MM.1S (cell line): ENCODE results near the gene TCF19.
"Not testable (repeated sequence)": the region's sequence is repeated elsewhere in the genome, so short reads cannot be mapped to it uniquely, and the experiment has no call there.

Experiments used
- EZH2 ChIP-seq: fragments of 300-600 bp; sonication (generic); optimal IDR thresholded peaks from 2 replicates; pipeline ENCODE3; 2017; ENCODE audit warnings: low read depth, mild to moderate bottlenecking, antibody characterized with exemption, low read length, mixed read lengths
- EZH2phosphoT487 ChIP-seq: fragments of 300-600 bp; sonication (generic); IDR thresholded peaks from 2 replicates; pipeline ENCODE4 v1.6.1; 2018; ENCODE audit warnings: antibody characterized with exemption, low read length
- TF ChIP-seq, protein P1 (sequence below): fragments of 300-600 bp; sonication (generic); IDR thresholded peaks from 2 replicates; pipeline ENCODE4 v1.5.1; 2016; ENCODE audit warnings: antibody characterized with exemption, low read length, mixed read lengths

DNA sequence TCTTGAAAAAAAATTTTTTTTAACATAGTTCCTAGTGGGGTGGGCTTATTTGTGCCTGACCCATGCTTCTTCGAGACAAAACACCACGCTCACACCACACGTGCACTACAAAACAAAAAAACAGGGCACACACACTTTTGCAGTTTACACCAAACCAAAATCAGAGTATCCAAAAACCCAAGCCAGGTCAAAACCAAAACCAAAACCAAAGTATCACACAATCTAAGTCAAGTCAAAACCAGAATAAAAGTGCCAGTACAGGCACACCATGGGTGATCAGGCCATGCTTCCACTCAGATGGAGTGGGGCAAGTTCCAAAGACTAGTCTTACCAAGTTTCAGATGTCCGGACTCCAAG is 27.3 kb downstream of the TCF19 start:
- TF ChIP-seq, protein P1, sequence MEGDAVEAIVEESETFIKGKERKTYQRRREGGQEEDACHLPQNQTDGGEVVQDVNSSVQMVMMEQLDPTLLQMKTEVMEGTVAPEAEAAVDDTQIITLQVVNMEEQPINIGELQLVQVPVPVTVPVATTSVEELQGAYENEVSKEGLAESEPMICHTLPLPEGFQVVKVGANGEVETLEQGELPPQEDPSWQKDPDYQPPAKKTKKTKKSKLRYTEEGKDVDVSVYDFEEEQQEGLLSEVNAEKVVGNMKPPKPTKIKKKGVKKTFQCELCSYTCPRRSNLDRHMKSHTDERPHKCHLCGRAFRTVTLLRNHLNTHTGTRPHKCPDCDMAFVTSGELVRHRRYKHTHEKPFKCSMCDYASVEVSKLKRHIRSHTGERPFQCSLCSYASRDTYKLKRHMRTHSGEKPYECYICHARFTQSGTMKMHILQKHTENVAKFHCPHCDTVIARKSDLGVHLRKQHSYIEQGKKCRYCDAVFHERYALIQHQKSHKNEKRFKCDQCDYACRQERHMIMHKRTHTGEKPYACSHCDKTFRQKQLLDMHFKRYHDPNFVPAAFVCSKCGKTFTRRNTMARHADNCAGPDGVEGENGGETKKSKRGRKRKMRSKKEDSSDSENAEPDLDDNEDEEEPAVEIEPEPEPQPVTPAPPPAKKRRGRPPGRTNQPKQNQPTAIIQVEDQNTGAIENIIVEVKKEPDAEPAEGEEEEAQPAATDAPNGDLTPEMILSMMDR, result not testable (repeated sequence)
- TF ChIP-seq EZH2, EZH2phosphoT487: not testable (repeated sequence)
